AG10803 (cell line): Measurements from ENCODE around the gene ARL5A.

Experiments used
- DNase-seq: peaks from one replicate; pipeline ENCODE4 v3.0.0; 2010; ENCODE audit warnings: low read depth
- H3K4me3 ChIP-seq: 2 replicates; pipeline ENCODE4 v1.5.1; 2011; ENCODE audit warnings: mild to moderate bottlenecking, low read length, control low read depth
- CTCF ChIP-seq: conservative IDR thresholded peaks from 2 replicates; pipeline ENCODE4 v1.5.1; 2011; ENCODE audit warnings: mild to moderate bottlenecking, low read length, control low read depth, inconsistent platforms

ARL5A gene

GRCh38 chr2:151777935-151778334 is 50.3 kb downstream of the ARL5A start:
- no peak overlapping the region for H3K4me3 ChIP-seq
- no peak for TF ChIP-seq CTCF
- DNase-seq = no peak

- H3K4me3 ChIP-seq = no peak overlapping the region
- no peak for DNase-seq
- TF ChIP-seq CTCF = no peak
Observed at GRCh38 chr2:151777487-151777886, 50.7 kb downstream of the ARL5A start.

DNA sequence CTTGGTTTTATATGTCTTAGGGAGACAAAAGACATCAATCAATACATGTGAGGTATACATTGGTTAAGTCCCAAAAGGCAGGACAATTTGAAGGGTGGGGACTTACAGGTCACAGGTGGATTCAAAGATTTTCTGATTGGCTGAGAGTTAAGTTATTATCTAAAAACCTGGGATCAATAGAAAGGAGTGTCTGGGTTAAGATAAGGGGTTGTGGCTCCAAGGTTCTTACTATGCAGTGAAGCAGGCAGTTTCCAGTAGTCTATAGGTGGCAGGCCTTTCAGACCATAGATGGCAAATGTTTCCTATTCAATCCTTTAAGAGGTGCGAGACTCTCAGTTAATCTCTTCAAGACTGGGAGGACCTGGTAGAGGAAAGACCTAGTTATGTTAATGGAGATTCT is 51.9 kb downstream of the ARL5A start:
- no peak for TF ChIP-seq CTCF
- no peak for DNase-seq

DNA sequence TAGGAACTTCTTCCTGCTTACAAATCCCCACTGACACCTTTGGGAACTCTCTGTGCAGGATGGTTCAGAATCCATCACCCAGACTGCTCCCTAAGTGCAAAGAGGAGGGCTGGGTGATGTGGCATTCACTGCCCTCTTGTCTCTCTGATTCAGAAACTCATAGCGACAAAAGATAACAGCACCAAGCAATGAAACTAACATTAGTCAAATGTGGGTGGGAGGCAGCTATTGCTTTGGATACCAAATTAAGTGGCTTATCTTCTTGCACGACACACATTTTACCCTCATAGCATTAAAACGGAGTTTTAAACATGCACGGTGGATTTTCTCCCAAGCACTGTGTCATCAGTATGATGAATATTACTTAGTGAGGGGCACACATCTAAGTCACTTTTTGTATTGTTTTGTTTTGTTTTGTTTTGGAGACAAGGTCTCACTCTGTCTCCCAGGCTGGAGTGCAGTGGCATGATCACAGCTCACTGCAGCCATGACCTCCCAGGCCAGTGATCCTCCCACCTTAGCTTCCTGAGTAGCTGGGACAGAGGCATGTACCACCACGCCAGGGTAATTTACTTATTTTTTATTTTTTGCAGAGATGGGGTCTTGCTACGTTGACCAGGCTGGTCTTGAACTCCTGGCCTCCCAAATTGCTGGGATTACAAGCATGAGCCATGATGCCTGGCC is 53.0 kb downstream of the ARL5A start:
- DNase-seq = no peak
- no peak overlapping the region for H3K4me3 ChIP-seq
- no peak for TF ChIP-seq CTCF

More for the DNA sequence above, 51.9 kb downstream of the ARL5A start:
- no peak overlapping the region for H3K4me3 ChIP-seq

- peak; percentile 63 for DNase-seq
- no peak overlapping the region for H3K4me3 ChIP-seq
- no peak for TF ChIP-seq CTCF
Observed at GRCh38 chr2:151774506-151774905, 53.7 kb downstream of the ARL5A start.

DNA sequence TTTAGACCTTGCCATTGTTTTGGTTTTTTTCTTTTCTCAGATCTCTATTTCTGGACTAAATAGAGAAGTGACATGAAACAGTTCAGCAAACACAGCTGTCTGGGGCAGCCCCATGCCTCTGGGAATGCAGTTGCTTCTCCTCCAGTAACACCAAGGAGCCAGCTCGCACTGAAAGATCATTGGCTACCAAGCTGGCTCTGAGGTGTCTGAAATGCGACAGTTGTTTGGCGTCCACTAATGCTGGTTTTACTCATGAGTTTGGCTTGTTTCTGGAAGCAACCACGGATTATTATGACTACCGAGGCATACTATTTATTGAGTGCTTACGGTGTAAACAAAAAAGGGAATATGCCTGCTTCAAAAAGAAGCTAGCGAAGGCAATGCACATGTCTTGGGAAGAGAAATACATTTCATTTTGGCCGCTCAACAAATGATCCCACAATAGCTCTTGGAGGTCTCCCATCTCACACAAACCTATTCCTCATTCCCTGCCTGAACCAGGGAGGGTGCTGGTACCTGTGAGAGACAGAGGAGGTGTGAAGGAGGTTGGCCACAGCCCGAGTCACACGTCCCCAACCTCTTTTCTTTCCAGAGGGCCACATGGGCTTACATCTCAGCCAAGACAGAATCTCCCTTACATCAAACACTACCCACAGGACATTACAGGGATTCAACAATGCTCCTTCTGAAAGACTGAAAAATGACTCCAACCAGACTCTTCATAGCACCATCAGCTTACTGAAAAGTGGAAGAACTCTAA is 56.4 kb downstream of the ARL5A start:
- H3K4me3 ChIP-seq = no peak overlapping the region
- peak; percentile 82 for DNase-seq
- no peak for TF ChIP-seq CTCF

GRCh38 chr2:151770995-151771394 is 57.2 kb downstream of the ARL5A start:
- no peak for DNase-seq
- no peak for TF ChIP-seq CTCF
- no peak overlapping the region for H3K4me3 ChIP-seq
